HepG2 (cell line): ENCODE results near the gene TTC32. TPM values are rescaled to one million over a fixed set of nuclear protein-coding genes. Genes with fewer than 3 reads are reported as not detected.

Experiments
- ATAC-seq: fragments of 200-7000 bp; cut with Tn5 transposase; 3 replicates; pipeline ENCODE4 v1.9.1; 2020; ENCODE audit warnings: mild to moderate bottlenecking, moderate library complexity
- BruUV-seq: library from RNA; stranded (reverse); fragments of 400-500 nt; replicated peaks from 2 replicates; lab custom pipeline; 2021; lab: Mats Ljungman, UMichigan
- CTCF ChIA-PET: fragments of 300-600 bp; formaldehyde crosslinking; extraction: SDS; loops from one replicate; lab custom pipeline; 2021; ENCODE audit warnings: low total read pairs, inconsistent platforms, low intra/inter-chr PET ratio; lab: Yijun Ruan, JAX
- POLR2A ChIA-PET: fragments of 350-600 bp; sonication (Branson Sonifier 250); formaldehyde crosslinking; loops from one replicate; lab custom pipeline; 2020; ENCODE audit warnings: antibody characterized with exemption, inconsistent platforms; lab: Yijun Ruan, JAX
- DNase-seq: peaks from one replicate; pipeline ENCODE4 v3.0.0-alpha.2; 2015; ENCODE audit warnings: low spot score
- FAIRE-seq: peaks from 3 replicates; lab custom pipeline; 2011; peaks lifted over from hg19 to GRCh38; lab: Jason Lieb, UNC
- H2AFZ ChIP-seq: one replicate; pipeline ENCODE4 v1.6.1; 2011; ENCODE audit warnings: low read length, inconsistent platforms
- H3K27ac ChIP-seq: fragments of 300-600 bp; 3 replicates; pipeline ENCODE4 v1.8.0; 2011; ENCODE audit warnings: mixed run types, mild to moderate bottlenecking, mixed read lengths, low read length, inconsistent platforms; ENCODE audit not compliant: insufficient read depth; ENCODE audit errors: extremely low read length
- H3K27me3 ChIP-seq, 2 experiments: fragments of 200-600 bp in 1 of 2; 2 replicates in 1 of 2; 3 replicates in 1 of 2; pipeline versions ENCODE4 v1.6.0 to v1.8.0; 2011; ENCODE audit warnings: low read length in 2 of 2, mild to moderate bottlenecking in 2 of 2, moderate library complexity in 2 of 2, inconsistent platforms in 1 of 2; ENCODE audit not compliant: insufficient read depth in 2 of 2, control insufficient read depth in 1 of 2
- H3K36me3 ChIP-seq, 2 experiments: fragments of 200-600 bp in 1 of 2; replicated peaks in 1 of 2; 2 replicates in 1 of 2; 3 replicates in 1 of 2; pipeline versions ENCODE4 v1.5.1 to v1.8.0; 2011; ENCODE audit warnings: low read length in 2 of 2, inconsistent platforms in 1 of 2; ENCODE audit not compliant: insufficient read depth in 2 of 2, control insufficient read depth in 1 of 2
- H3K4me1 ChIP-seq: 2 replicates; pipeline ENCODE4 v1.5.1; 2012; ENCODE audit warnings: low read length, inconsistent platforms; ENCODE audit not compliant: insufficient read depth
- H3K4me2 ChIP-seq: 2 replicates; pipeline ENCODE4 v1.6.0; 2011; ENCODE audit warnings: low read depth, low read length, inconsistent platforms
- H3K4me3 ChIP-seq, 3 experiments: fragments of 200-600 bp in 1 of 3; sonication (generic), shearing (Covaris generic) in 1 of 3; replicated peaks in 1 of 3; 2 replicates each; pipeline ENCODE4 v1.5.1; 2011 to 2016; ENCODE audit warnings: low read length in 3 of 3, inconsistent platforms in 2 of 3, low read depth in 2 of 3, mild to moderate bottlenecking in 2 of 3, control low read depth in 1 of 3, mixed read lengths in 1 of 3; ENCODE audit not compliant: insufficient read depth in 1 of 3
- H3K79me2 ChIP-seq: one replicate; pipeline ENCODE4 v1.6.1; 2011; ENCODE audit warnings: low read length, inconsistent platforms; ENCODE audit not compliant: insufficient read depth
- H3K9ac ChIP-seq: 2 replicates; pipeline ENCODE4 v1.6.0; 2011; ENCODE audit warnings: mild to moderate bottlenecking, low read depth, low read length, inconsistent platforms; ENCODE audit not compliant: insufficient read depth
- H3K9me3 ChIP-seq: 2 replicates; pipeline ENCODE4 v1.5.1; 2012; ENCODE audit warnings: mild to moderate bottlenecking, low read length
- H4K20me1 ChIP-seq: 2 replicates; pipeline ENCODE4 v1.6.0; 2011; ENCODE audit warnings: inconsistent platforms, mild to moderate bottlenecking, low read length, moderate library complexity; ENCODE audit not compliant: insufficient read depth
- GATAD2A ChIP-seq: IDR thresholded peaks from 2 replicates; pipeline ENCODE4 v1.6.1; 2016
- HDAC1 ChIP-seq: sonication (generic); formaldehyde crosslinking; IDR thresholded peaks from 2 replicates; pipeline ENCODE4 v1.5.1; 2020; ENCODE audit warnings: mild to moderate bottlenecking, missing genetic modification reagents
- HNF1A ChIP-seq, 2 experiments: sonication (generic) in 1 of 2; formaldehyde crosslinking in 1 of 2; IDR thresholded peaks; 2 replicates each; pipeline versions ENCODE4 v1.4.0 to v1.6.1; 2016 to 2020; ENCODE audit warnings: borderline replicate concordance in 1 of 2, low read depth in 1 of 2, mild to moderate bottlenecking in 1 of 2, missing genetic modification reagents in 1 of 2
- MTA1 ChIP-seq: sonication (generic); formaldehyde crosslinking; IDR thresholded peaks from 2 replicates; pipeline ENCODE4 v1.4.0; 2020; ENCODE audit warnings: missing genetic modification reagents, mild to moderate bottlenecking, borderline replicate concordance
- MXD3 ChIP-seq: IDR thresholded peaks from 2 replicates; pipeline ENCODE4 v1.6.1; 2016; ENCODE audit warnings: mild to moderate bottlenecking, missing biosample characterization, missing genetic modification reagents
- RBAK ChIP-seq: sonication (generic); formaldehyde crosslinking; IDR thresholded peaks from 2 replicates; pipeline ENCODE4 v1.5.1; 2020; ENCODE audit warnings: mild to moderate bottlenecking, missing genetic modification reagents
- SIN3A ChIP-seq: IDR thresholded peaks from 2 replicates; pipeline ENCODE4 v1.6.1; 2011; ENCODE audit warnings: low read depth, mild to moderate bottlenecking, control low read depth, low read length, borderline replicate concordance
- TAF1 ChIP-seq: sonication (generic); formaldehyde crosslinking; IDR thresholded peaks from 2 replicates; pipeline ENCODE4 v1.4.0; 2020; ENCODE audit warnings: missing genetic modification reagents
- ZNF296 ChIP-seq: sonication (generic); formaldehyde crosslinking; conservative IDR thresholded peaks from 2 replicates; pipeline ENCODE4 v1.5.0; 2020; ENCODE audit warnings: mild to moderate bottlenecking, missing genetic modification reagents
- ZNF317 ChIP-seq: sonication (generic); formaldehyde crosslinking; IDR thresholded peaks from 2 replicates; pipeline ENCODE4 v1.5.0; 2020; ENCODE audit warnings: mild to moderate bottlenecking, missing genetic modification reagents
- ZNF318 ChIP-seq: sonication (generic); formaldehyde crosslinking; IDR thresholded peaks from 2 replicates; pipeline ENCODE4 v1.4.0; 2020; ENCODE audit warnings: mild to moderate bottlenecking, missing genetic modification reagents
- WGBS: methylation state at CpG from one replicate; pipeline ENCODE4 v1.1.6; 2017; ENCODE audit warnings: low lambda C conversion rate; 5-methylcytosine and 5-hydroxymethylcytosine counted together
- in situ Hi-C: cut with HindIII; loops from 2 replicates; pipeline ENCODE4 v1.10.0; 2017; ENCODE audit warnings: low pct_unique_long_range_greater_than_20kb; ENCODE audit not compliant: extremely low pct_ligation_motif_present
- intact Hi-C: fragments of 100-400 bp; cut with micrococcal nuclease; formaldehyde crosslinking; loops from one replicate; pipeline ENCODE4 v1.10.0; 2022; ENCODE audit not compliant: unreplicated experiment
- polyA plus RNA-seq, 8 experiments: library from polyadenylated mRNA; depleted of rRNA in 3 of 8; stranded (reverse) in 7 of 8; unstranded in 1 of 8; fragments of >200 nt; fragmentation: Illumina TruSeq in 4 of 8; extraction: Trizol in 4 of 8; gene quantifications; 2 replicates each; pipeline versions ENCODE4 v1.2.1 to v1.2.3, GENCODE V29; 2011 to 2016; ENCODE audit warnings: low read depth in 4 of 8, missing spikeins in 1 of 8, mixed read lengths in 1 of 8; ENCODE audit not compliant: insufficient read depth in 1 of 8
- total RNA-seq, 5 experiments: library from RNA; depleted of rRNA; stranded (reverse); fragments of >200 nt; fragmentation: Illumina TruSeq; extraction: Trizol; gene quantifications; 2 replicates each; pipeline ENCODE4 v1.2.3, GENCODE V29; 2016; ENCODE audit warnings: low read depth in 1 of 5

Gene TTC32
- total and polyA plus RNA-seq, 2 of the 13 experiments (the other 11 are each of a cell fraction or from before 2014, with no cell fraction given), result 21.6 to 38.3 TPM

- WGBS, result 3% methylated on average over 2 of the region's 2 CpGs
- no peaks in the 10 kb centered on the region for H3K27me3 ChIP-seq
- H3K27ac ChIP-seq, result no peak overlapping the region
- no peak overlapping the region for H3K4me2 ChIP-seq
- H3K9me3 ChIP-seq, result no peaks in the 10 kb centered on the region
- H3K4me1 ChIP-seq, result no peaks in the 10 kb centered on the region
- intact Hi-C loops (no loop called here), in situ Hi-C loops (no loop called here)
- FAIRE-seq (no peak), ATAC-seq (no peak), DNase-seq (no peak)
- no peak overlapping the region for H3K9ac ChIP-seq
- CTCF ChIA-PET, result no interaction called here
- H2AFZ ChIP-seq, result no peak overlapping the region
- H3K4me3 ChIP-seq, result no peak overlapping the region
- POLR2A ChIA-PET, result no interaction called here
- H3K36me3 ChIP-seq, result no peaks in the 10 kb centered on the region
- H4K20me1 ChIP-seq, result no peaks in the 10 kb centered on the region
- no peaks in the 10 kb centered on the region for H3K79me2 ChIP-seq
- BruUV-seq, result no TSS peak
- TF ChIP-seq GATAD2A (CRISPR knock-in tag) (no peak), ZNF317 (CRISPR knock-in tag) (no peak), ZNF296 (CRISPR knock-in tag) (no peak), TAF1 (CRISPR knock-in tag) (no peak), HDAC1 (CRISPR knock-in tag) (no peak), MXD3 (CRISPR knock-in tag) (no peak), SIN3A (no peak), MTA1 (CRISPR knock-in tag) (no peak), ZNF318 (no peak), HNF1A (IDR thresholded peaks at IDR 0.05; ENCODE audit: low read depth) (no peak), HNF1A (CRISPR knock-in tag; IDR thresholded peaks at IDR 0.05; ENCODE audit: borderline replicate concordance) (no peak), RBAK (CRISPR knock-in tag) (no peak)
These were observed 20.4 kb downstream of the TTC32 start for GRCh38 chr2:19881221-19881907.
